Lower lobe of right lung (tissue), 2 donors: ENCODE data around the gene CCDC3. TPM values are rescaled to one million over a fixed set of nuclear protein-coding genes. Genes with fewer than 3 reads are reported as not detected.

ENCODE experiments used
- ATAC-seq, 2 donors: fragments of 200-7000 bp; cut with Tn5 transposase; one replicate each; pipeline ENCODE4 v1.9.1; 2020 to 2022; ENCODE audit warnings: mild to moderate bottlenecking in 2 of 2, moderate library complexity in 2 of 2
- DNase-seq: peaks from one replicate; pipeline ENCODE4 v3.0.0-alpha.2; 2020
- H3K27ac ChIP-seq: fragments of 200-600 bp; one replicate; pipeline ENCODE4 v1.8.0; 2022
- H3K27me3 ChIP-seq: fragments of 200-600 bp; one replicate; pipeline ENCODE4 v1.8.0; 2022; ENCODE audit warnings: low read depth
- H3K36me3 ChIP-seq: fragments of 200-600 bp; one replicate; pipeline ENCODE4 v1.8.0; 2022; ENCODE audit warnings: mild to moderate bottlenecking
- H3K4me1 ChIP-seq: fragments of 200-600 bp; one replicate; pipeline ENCODE4 v1.8.0; 2022
- H3K4me3 ChIP-seq: fragments of 200-600 bp; one replicate; pipeline ENCODE4 v1.8.0; 2022; ENCODE audit warnings: mild to moderate bottlenecking
- H3K9me3 ChIP-seq: fragments of 200-600 bp; one replicate; pipeline ENCODE4 v1.8.0; 2022
- intact Hi-C: fragments of 100-400 bp; cut with DNase I; formaldehyde crosslinking; loops from one replicate; pipeline ENCODE4 v1.11.0; 2022
- total RNA-seq: library from RNA; stranded (reverse); fragmentation: NEBNext Ultra II Directional; extraction: Animal tissue kit (Norgen Biotek cat#: 25700); gene quantifications from one replicate; pipeline ENCODE4 v1.2.1, GENCODE V29; 2021
- TF ChIP-seq, protein P1 (sequence below): fragments of 200-600 bp; IDR thresholded peaks from one replicate; pipeline ENCODE4 v1.8.0; 2022; ENCODE audit warnings: antibody characterized with exemption, mild to moderate bottlenecking
- donor health status: DM: no; HTN: yes; CAD: no; lungs with severe emphysema.

Gene CCDC3
- total RNA-seq, 1 donor from 2014 or later, result 10.5 TPM

DNA sequence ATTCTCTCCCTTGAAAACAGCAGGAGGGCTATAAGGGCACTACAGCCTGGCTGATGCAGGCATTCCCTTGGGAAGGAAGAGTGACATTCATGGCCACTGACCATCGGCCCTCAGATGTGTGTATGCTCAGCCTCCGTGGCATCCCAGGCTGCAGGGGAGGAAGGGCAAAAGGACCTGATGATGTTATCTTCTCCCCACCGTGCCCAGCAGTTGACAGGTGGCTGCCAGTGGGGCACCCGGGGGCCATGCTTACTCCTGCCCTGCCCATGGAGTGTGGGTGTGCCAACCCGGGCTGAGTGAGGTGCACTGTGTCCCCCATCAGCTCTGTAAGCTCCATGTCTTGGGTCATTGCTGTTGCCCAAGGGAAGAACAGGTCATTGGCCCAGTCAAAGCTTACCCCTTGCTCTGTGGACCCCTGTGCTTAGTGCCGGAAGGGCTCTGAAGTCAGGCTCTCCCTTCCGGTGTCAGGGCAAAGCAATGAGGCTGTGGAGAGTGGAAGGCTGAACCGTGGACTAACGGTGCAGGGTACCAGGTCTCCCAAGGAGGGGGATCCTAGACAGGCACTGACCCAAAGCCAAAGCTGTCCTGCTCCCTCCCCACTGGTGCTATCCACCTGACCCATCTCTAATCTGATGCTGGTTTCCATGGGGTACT, 92.2 kb downstream of the CCDC3 start:
- Histone ChIP-seq H3K4me3 (no peak overlapping the region), H3K27ac (no peak overlapping the region), H3K27me3 (no peaks in the 10 kb centered on the region), H3K9me3 (no peaks in the 10 kb centered on the region), H3K4me1 (no peaks in the 10 kb centered on the region), H3K36me3 (no peaks in the 10 kb centered on the region)
- intact Hi-C loops, result no loop called here
- ATAC-seq, result peak in 1 of 2 donors; percentile 33
- DNase-seq, result no peak
- TF ChIP-seq, protein P1, sequence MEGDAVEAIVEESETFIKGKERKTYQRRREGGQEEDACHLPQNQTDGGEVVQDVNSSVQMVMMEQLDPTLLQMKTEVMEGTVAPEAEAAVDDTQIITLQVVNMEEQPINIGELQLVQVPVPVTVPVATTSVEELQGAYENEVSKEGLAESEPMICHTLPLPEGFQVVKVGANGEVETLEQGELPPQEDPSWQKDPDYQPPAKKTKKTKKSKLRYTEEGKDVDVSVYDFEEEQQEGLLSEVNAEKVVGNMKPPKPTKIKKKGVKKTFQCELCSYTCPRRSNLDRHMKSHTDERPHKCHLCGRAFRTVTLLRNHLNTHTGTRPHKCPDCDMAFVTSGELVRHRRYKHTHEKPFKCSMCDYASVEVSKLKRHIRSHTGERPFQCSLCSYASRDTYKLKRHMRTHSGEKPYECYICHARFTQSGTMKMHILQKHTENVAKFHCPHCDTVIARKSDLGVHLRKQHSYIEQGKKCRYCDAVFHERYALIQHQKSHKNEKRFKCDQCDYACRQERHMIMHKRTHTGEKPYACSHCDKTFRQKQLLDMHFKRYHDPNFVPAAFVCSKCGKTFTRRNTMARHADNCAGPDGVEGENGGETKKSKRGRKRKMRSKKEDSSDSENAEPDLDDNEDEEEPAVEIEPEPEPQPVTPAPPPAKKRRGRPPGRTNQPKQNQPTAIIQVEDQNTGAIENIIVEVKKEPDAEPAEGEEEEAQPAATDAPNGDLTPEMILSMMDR, result no peak

DNA sequence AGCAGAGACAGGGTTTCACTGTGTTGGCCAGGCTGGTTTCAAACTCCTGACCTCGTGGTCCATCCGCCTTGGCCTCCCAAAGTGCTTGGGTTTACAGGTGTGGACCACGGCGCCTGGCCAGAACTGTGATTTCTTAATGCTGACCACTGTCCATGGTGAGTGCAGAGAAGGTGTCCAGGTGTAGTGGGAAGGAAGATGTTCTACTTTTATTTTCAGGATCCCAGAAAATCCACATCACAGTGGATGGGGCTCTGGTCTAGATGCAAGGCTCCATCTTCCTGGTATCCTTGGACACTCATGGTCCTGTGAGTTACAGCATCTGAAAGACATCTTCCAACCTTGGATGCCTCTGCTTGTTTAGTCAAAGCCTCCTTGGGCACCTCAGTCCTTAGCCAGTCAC, 92.7 kb downstream of the CCDC3 start:
- Histone ChIP-seq H3K4me1 (no peaks in the 10 kb centered on the region), H3K4me3 (no peak overlapping the region), H3K36me3 (no peaks in the 10 kb centered on the region), H3K9me3 (no peaks in the 10 kb centered on the region), H3K27ac (no peak overlapping the region), H3K27me3 (no peaks in the 10 kb centered on the region)
- TF ChIP-seq, protein P1, result no peak
- DNase-seq (no peak), ATAC-seq (no peak)
- intact Hi-C loops, result no loop called here

DNA sequence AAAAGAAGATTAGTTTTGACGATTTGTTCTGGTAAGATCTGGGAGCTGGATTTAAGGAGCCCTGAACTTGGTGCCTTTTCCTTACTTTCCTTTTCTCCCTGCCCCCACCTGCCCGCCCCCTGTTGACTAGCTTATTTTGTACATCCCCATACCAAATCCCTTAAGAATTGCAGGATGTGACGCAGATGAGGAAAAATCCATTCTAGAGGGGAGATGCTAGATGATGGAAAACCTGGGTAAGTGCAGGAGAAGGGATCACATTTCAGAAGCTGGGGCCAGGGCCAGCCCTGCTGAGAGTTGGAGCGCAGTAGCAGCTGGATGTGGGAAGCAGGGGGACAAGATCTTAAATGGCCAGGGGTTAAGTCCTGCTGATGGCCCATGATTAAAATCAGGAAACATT, 93.9 kb downstream of the CCDC3 start:
- Histone ChIP-seq H3K9me3 (no peaks in the 10 kb centered on the region), H3K4me1 (no peaks in the 10 kb centered on the region), H3K27ac (no peak overlapping the region), H3K4me3 (no peak overlapping the region), H3K36me3 (no peaks in the 10 kb centered on the region), H3K27me3 (no peaks in the 10 kb centered on the region)
- no peak for DNase-seq
- TF ChIP-seq, protein P1, result no peak
- no peak for ATAC-seq
- intact Hi-C loops, result no loop called here

- H3K4me1 ChIP-seq, result no peaks in the 10 kb centered on the region
- TF ChIP-seq, protein P1, result no peak
- intact Hi-C loops, result no loop called here
- H3K27ac ChIP-seq, result no peak overlapping the region
- peak; percentile 11 to 27 for ATAC-seq
- H3K36me3 ChIP-seq, result no peaks in the 10 kb centered on the region
- no peaks in the 10 kb centered on the region for H3K9me3 ChIP-seq
- no peak for DNase-seq
- no peak overlapping the region for H3K4me3 ChIP-seq
- no peaks in the 10 kb centered on the region for H3K27me3 ChIP-seq
These were observed 95.4 kb downstream of the CCDC3 start for GRCh38 chr10:12906051-12906541.

DNA sequence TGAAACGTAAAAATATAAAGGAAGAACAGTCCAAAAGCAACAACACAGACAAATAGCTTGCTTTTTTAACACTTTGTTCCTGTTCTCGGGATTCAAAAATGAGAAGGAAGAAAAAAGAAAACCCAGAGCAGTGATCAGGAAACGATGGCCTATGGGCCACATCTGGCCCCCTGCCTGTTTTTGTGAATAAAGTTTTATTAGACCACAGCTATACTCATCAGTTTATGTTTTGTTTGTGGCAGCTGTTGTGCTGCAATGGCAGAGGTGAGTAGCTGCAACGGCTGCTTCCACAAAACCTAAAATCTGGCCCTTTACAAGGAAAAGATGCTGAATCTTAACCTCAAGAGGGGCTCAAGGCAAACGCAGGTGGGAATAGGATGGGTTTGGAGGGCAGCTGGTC, 96.4 kb downstream of the CCDC3 start:
- H3K36me3 ChIP-seq, result no peaks in the 10 kb centered on the region
- no peak overlapping the region for H3K27ac ChIP-seq
- no peak for ATAC-seq
- no peaks in the 10 kb centered on the region for H3K27me3 ChIP-seq
- no peaks in the 10 kb centered on the region for H3K4me1 ChIP-seq
- intact Hi-C loops, result no loop called here
- no peak for DNase-seq
- no peaks in the 10 kb centered on the region for H3K9me3 ChIP-seq
- TF ChIP-seq, protein P1, result no peak
- no peak overlapping the region for H3K4me3 ChIP-seq
